Keratinocyte (primary cell): ENCODE results near the gene SH2D5. TPM values are rescaled to one million over a fixed set of nuclear protein-coding genes. Genes with fewer than 3 reads are reported as not detected.

Source experiments
- DNase-seq: peaks from one replicate; pipeline ENCODE4 v3.0.0-alpha.2; 2011; ENCODE audit warnings: low read depth, missing footprints, low spot score
- FAIRE-seq: peaks from 2 replicates; lab custom pipeline; 2011; peaks lifted over from hg19 to GRCh38; lab: Jason Lieb, UNC
- H2AFZ ChIP-seq: 2 replicates; pipeline ENCODE4 v1.6.0; 2012; ENCODE audit warnings: low read length, control low read depth, inconsistent platforms; ENCODE audit not compliant: control insufficient read depth
- H3K27ac ChIP-seq: 2 replicates; pipeline ENCODE4 v1.5.1; 2011; ENCODE audit warnings: low read length; ENCODE audit not compliant: control insufficient read depth, insufficient read depth
- H3K27me3 ChIP-seq: 3 replicates; pipeline ENCODE4 v1.6.0; 2011; ENCODE audit warnings: low read length; ENCODE audit not compliant: control insufficient read depth, insufficient read depth; ENCODE audit errors: extremely low read depth
- H3K36me3 ChIP-seq, 2 experiments: 2 replicates in 1 of 2; 3 replicates in 1 of 2; pipeline ENCODE4 v1.5.1; 2011; ENCODE audit warnings: low read length in 2 of 2, mild to moderate bottlenecking in 1 of 2; ENCODE audit not compliant: control insufficient read depth in 2 of 2, insufficient read depth in 2 of 2; ENCODE audit errors: extremely low read depth in 1 of 2
- H3K4me1 ChIP-seq: 3 replicates; pipeline ENCODE4 v1.5.1; 2011; ENCODE audit warnings: low read length; ENCODE audit not compliant: control insufficient read depth, insufficient read depth; ENCODE audit errors: extremely low read depth
- H3K4me2 ChIP-seq: 3 replicates; pipeline ENCODE4 v1.6.0; 2011; ENCODE audit warnings: low read depth, low read length; ENCODE audit not compliant: control insufficient read depth, insufficient read depth; ENCODE audit errors: extremely low read depth
- H3K4me3 ChIP-seq, 3 experiments: fragments of 200-600 bp in 1 of 3; sonication (generic) in 1 of 3; 2 replicates in 2 of 3; 3 replicates in 1 of 3; pipeline ENCODE4 v1.5.1; 2011 to 2016; ENCODE audit warnings: low read length in 3 of 3, mild to moderate bottlenecking in 3 of 3, control low read depth in 2 of 3, inconsistent platforms in 1 of 3, low read depth in 1 of 3, mixed read lengths in 1 of 3, mixed run types in 1 of 3, moderate library complexity in 1 of 3; ENCODE audit not compliant: control insufficient read depth in 2 of 3, insufficient read depth in 2 of 3; ENCODE audit errors: extremely low read depth in 1 of 3
- H3K79me2 ChIP-seq: 2 replicates; pipeline ENCODE4 v1.6.0; 2012; ENCODE audit warnings: low read length; ENCODE audit not compliant: control insufficient read depth, insufficient read depth
- H3K9ac ChIP-seq: 3 replicates; pipeline ENCODE4 v1.6.0; 2011; ENCODE audit warnings: low read length; ENCODE audit not compliant: control insufficient read depth, insufficient read depth; ENCODE audit errors: extremely low read depth
- H3K9me1 ChIP-seq: 3 replicates; pipeline ENCODE4 v1.6.0; 2011; ENCODE audit warnings: low read length; ENCODE audit not compliant: control insufficient read depth, insufficient read depth; ENCODE audit errors: extremely low read depth
- H3K9me3 ChIP-seq: 2 replicates; pipeline ENCODE4 v1.5.1; 2012; ENCODE audit warnings: low read depth, low read length; ENCODE audit not compliant: control insufficient read depth
- H4K20me1 ChIP-seq: 3 replicates; pipeline ENCODE4 v1.6.0; 2011; ENCODE audit warnings: low read length; ENCODE audit not compliant: control insufficient read depth, insufficient read depth; ENCODE audit errors: extremely low read depth
- EZH2 ChIP-seq: IDR thresholded peaks from one replicate; pipeline ENCODE4 v1.6.1; 2012; ENCODE audit warnings: inconsistent platforms, mild to moderate bottlenecking, low read length, moderate library complexity
- dilution Hi-C: fragments of 300-500 bp; cut with MboI; formaldehyde crosslinking; loops from one replicate; pipeline ENCODE4 v1.7.0; 2020; ENCODE audit warnings: low sequenced_read_pairs; ENCODE audit not compliant: extremely low pct_ligation_motif_present
- polyA plus RNA-seq, 5 experiments: library from polyadenylated mRNA; depleted of rRNA in 3 of 5; stranded (reverse) in 3 of 5; stranded (forward) in 1 of 5; unstranded in 1 of 5; fragments of >200 nt; gene quantifications; 1 replicate in 1 of 5; 2 replicates in 3 of 5; 3 replicates in 1 of 5; pipeline versions ENCODE4 v1.2.1 to v1.2.3, GENCODE V29; 2011 to 2012; ENCODE audit warnings: missing spikeins in 2 of 5, low read depth in 1 of 5, low replicate concordance in 1 of 5
- TF ChIP-seq, protein P1 (sequence below), 3 experiments: IDR thresholded peaks in 1 of 3; conservative IDR thresholded peaks in 1 of 3; optimal IDR thresholded peaks in 1 of 3; 2 replicates in 2 of 3; 3 replicates in 1 of 3; pipeline versions ENCODE3 to v1.5.1; 2011; ENCODE audit warnings: low read length in 3 of 3, mild to moderate bottlenecking in 3 of 3, moderate library complexity in 2 of 3, control low read depth in 1 of 3, inconsistent platforms in 1 of 3; ENCODE audit not compliant: insufficient read depth in 2 of 3; ENCODE audit errors: extremely low read depth in 1 of 3

Gene SH2D5
- polyA plus RNA-seq, 1 donor (not counting 4 experiments of a cell fraction or from before 2014, with no cell fraction given) = 60.8 TPM

GRCh38 chr1:20740781-20741180, 8.3 kb upstream of the SH2D5 start:
- Histone ChIP-seq H3K9me3 (no peaks in the 10 kb centered on the region), H3K36me3 (peaks cover 18 to 19% of the 10 kb centered on the region in 2 experiments), H2AFZ (no peak overlapping the region), H3K9me1 (no peaks in the 10 kb centered on the region), H3K79me2 (no peaks in the 10 kb centered on the region), H3K9ac (no peak overlapping the region), H3K4me3 (no peak overlapping the region), H3K27ac (no peak overlapping the region), H3K27me3 (no peaks in the 10 kb centered on the region), H3K4me1 (peaks cover 45% of the 10 kb centered on the region), H3K4me2 (no peak overlapping the region), H4K20me1 (no peaks in the 10 kb centered on the region)
- dilution Hi-C loops = no loop called here
- no peak for TF ChIP-seq EZH2
- TF ChIP-seq, protein P1, sequence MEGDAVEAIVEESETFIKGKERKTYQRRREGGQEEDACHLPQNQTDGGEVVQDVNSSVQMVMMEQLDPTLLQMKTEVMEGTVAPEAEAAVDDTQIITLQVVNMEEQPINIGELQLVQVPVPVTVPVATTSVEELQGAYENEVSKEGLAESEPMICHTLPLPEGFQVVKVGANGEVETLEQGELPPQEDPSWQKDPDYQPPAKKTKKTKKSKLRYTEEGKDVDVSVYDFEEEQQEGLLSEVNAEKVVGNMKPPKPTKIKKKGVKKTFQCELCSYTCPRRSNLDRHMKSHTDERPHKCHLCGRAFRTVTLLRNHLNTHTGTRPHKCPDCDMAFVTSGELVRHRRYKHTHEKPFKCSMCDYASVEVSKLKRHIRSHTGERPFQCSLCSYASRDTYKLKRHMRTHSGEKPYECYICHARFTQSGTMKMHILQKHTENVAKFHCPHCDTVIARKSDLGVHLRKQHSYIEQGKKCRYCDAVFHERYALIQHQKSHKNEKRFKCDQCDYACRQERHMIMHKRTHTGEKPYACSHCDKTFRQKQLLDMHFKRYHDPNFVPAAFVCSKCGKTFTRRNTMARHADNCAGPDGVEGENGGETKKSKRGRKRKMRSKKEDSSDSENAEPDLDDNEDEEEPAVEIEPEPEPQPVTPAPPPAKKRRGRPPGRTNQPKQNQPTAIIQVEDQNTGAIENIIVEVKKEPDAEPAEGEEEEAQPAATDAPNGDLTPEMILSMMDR (optimal IDR thresholded peaks at IDR 0.05 in 1 of 3, IDR thresholded peaks at IDR 0.05 in 1 of 3, conservative IDR thresholded peaks at IDR 0.05 in 1 of 3; ENCODE audit: extremely low read depth in 1 of 3, insufficient read depth in 2 of 3, low read length in 3 of 3) = no peak
- FAIRE-seq = no peak
- DNase-seq = no peak

DNA sequence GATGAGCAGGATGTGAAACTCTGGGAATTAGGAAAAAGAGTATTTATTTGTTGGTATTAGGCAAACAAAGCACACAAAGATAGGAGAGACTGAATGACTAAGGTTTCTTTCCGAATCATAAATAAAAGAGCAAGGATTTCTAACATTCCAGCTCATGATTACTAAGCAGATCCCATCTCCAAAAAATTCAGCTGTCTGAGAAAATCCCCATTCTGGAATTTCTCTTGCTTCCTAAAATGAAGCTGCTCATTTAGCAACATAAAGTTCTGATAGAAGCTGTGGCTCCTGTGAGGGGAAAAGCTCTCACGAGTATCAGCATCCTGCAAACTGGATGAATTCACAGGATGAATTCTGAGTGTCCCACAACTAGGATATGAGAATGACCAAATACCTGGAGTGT, 6.7 kb upstream of the SH2D5 start:
- peak overlapping the region; percentile 11 for H3K4me2 ChIP-seq
- H3K79me2 ChIP-seq = no peaks in the 10 kb centered on the region
- H3K36me3 ChIP-seq = peaks cover 9 to 13% of the 10 kb centered on the region in 2 experiments
- no peaks in the 10 kb centered on the region for H3K9me1 ChIP-seq
- peak overlapping the region; percentile 17 for H3K9ac ChIP-seq
- no peak for DNase-seq
- dilution Hi-C loops = no loop called here
- peaks cover 53% of the 10 kb centered on the region for H3K4me1 ChIP-seq
- FAIRE-seq = peak; percentile 17
- no peak overlapping the region for H3K4me3 ChIP-seq
- no peaks in the 10 kb centered on the region for H3K9me3 ChIP-seq
- no peaks in the 10 kb centered on the region for H4K20me1 ChIP-seq
- no peak for TF ChIP-seq EZH2
- TF ChIP-seq, protein P1 (optimal IDR thresholded peaks at IDR 0.05 in 1 of 3, IDR thresholded peaks at IDR 0.05 in 1 of 3, conservative IDR thresholded peaks at IDR 0.05 in 1 of 3; ENCODE audit: extremely low read depth in 1 of 3, insufficient read depth in 2 of 3, low read length in 3 of 3) = no peak
- no peak overlapping the region for H2AFZ ChIP-seq
- H3K27me3 ChIP-seq = no peaks in the 10 kb centered on the region
- H3K27ac ChIP-seq = peak overlapping the region; percentile 63
